Measurements from ENCODE around the gene BLID. TPM values are rescaled to one million over a fixed set of nuclear protein-coding genes. Genes with fewer than 3 reads are reported as not detected.

The BLID gene
- total RNA-seq, 1 donor from 2014 or later, result 0.75 TPM

DNA sequence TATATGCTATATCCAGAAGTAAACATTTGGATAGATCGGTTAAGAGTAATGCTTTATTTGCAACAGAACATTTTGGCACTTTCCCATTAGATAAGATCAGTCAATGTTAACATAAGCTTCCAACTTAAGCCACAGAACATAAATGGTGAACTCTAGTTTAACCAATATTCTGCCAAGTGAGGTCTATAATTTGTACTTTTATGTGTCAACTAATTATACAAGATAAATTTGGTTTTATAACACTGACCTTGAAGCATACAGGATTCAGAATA is 23.5 kb upstream of the BLID start:
- no peak for DNase-seq (ENCODE audit: low spot score)

DNA sequence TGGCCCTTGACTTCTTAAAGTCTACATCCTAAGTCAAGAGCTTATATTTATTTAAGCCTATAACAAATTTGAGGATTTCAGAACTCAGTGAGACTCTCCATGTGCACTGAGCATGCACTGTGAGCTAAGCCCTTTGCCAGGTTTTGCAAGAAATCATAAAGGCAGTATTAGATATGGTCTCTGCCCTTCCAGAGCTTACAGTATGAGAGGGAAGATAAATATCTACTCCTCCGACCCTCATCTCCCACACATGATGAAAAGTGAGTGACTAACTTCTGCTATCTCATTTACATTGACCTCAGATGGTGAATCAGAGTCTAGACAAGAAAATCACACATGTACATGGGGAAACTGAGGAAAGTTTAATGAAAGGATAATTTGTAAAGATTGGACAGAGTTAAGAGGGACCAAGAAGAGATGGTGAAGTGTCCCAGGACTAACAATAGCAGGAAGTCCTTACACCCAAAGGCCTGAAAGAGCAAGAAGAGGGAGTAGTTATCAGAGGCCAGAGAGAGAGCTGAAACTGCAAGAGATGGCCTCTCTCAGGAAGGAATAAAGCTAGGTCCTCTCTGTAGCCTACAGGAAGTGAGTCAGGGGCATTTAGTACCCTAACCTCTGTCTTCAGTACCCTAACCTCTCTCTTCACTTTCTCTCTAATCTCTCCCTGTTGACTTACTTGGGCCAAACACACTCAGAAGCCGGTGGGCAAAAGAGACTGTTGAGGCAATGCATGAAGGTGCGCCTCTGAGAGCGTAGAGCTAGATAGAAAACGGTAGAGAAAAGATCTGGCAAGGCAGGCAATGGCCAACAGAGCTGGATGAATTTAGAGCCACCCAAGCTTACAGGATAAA is 23.0 kb upstream of the BLID start:
- no peak for DNase-seq (ENCODE audit: low spot score)

DNA sequence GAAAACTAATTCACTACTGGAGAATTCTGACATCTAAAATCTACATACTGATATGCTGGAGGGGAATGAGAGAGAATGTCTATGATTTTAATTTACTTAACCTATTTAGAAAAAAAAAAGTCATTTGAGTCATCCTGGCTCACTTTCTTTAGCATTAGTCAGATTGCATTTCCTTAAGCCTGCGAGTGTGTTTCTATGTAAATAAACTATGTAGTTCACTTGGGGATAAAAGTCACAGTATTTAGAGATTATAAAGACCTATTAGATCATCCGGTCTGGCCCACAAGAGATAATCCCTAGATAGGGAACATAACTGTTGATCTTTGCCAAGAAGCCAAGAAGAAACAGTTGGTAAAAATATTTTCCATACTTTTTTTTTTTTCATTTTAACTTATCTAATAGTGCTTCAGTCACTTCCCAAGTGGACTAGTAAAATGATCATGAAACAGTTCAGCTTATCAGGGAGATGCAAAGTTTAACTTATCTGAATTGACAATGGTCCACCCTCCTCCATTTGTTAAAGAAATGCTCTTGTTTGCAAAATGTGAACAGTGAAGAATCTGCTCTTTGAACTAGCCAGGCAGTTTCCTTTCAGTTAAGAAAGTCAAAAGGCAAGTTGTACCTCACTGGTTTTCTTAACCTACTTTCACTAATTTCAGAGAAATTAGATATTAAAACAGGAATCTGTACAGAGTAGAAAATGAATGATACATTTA is 21.2 kb upstream of the BLID start:
- no peak for DNase-seq (ENCODE audit: low spot score)

DNA sequence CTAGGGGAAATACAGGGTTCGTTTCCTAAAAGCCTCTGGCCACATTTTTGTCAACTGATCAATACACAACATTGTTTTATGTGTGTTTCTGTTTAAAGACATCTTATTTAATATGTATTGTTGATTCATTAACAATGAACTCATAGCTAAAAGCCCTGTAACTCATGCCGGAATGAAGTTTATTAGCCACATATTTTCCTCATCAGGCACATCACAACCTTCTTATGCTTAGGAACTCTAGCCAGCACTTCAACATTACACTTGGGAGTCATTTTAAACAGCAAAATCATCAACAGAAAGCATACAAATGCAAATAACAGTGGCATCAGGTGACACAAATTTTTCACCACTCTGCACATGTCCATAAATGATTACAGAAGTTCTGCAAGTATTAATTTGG is 15.1 kb upstream of the BLID start:
- no peak for DNase-seq (ENCODE audit: low spot score)

DNA sequence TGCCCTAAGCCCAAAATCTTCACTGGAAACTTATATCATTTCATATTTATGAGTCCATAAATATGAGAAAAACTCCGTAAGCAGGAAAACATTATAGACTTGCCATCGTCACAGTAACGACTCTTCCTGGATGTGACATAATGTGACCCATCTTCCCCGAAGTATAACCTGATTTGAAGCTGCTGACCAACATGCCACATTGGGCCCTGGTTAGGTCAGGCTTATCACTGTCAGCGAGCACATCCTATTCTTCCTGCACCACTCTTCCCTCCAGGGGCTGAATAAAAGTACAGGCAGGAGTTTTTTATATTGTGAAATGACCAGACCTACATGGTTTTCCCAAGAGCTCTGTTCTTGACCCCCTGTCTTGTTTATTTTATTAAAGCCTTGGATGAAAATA is 12.1 kb upstream of the BLID start:
- no peak for DNase-seq (ENCODE audit: low spot score)

DNA sequence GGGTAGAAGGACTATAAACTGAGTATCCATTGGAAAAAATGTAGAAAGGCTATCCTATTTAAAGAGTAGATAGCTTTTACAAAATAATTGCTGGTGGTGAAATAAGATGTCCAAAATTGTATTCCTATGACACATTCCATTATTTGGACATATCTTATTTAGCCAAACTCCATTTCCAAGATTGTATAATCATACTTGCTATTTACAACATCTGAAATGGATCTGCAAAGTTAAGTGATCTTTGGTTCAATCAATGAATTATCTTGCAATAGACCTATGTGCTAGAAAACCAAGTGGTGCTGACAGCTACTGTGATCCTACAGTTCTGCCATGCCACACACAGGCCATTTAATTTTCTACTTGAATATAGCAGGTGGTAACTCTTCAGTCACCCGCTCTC is 11.0 kb upstream of the BLID start:
- DNase-seq (ENCODE audit: low spot score), result no peak

DNA sequence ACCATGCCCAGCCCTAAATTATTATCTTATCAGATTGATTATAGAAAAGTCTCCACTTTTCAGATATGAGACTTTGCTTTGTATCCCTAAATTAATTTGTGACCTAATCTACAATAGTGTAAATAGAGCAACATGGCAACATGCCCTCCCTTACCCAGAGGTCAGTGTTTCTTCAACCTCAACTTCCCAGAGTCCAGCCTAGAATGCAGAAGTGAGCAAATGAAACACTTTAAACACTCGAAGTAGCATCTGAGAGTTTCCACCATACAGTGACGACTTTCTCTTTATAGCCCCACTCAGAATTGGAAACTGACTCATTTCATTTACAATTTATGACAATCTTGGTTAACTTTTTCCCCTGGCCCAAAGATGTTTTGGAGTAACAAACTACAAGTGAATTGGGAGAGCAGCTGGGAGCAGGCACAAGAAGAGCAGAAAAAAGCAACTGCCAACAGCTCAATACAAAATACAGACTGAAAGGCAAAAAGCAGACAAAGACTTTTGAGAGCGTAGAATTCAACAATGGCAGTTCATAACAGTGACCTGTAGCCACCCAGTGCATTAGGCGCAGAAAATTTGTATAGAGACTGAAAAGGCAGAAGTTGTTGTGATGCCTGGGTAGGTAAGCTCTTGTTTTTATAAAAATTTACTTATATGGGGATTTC is 10.1 kb upstream of the BLID start:
- no peak for DNase-seq (ENCODE audit: low spot score)

DNA sequence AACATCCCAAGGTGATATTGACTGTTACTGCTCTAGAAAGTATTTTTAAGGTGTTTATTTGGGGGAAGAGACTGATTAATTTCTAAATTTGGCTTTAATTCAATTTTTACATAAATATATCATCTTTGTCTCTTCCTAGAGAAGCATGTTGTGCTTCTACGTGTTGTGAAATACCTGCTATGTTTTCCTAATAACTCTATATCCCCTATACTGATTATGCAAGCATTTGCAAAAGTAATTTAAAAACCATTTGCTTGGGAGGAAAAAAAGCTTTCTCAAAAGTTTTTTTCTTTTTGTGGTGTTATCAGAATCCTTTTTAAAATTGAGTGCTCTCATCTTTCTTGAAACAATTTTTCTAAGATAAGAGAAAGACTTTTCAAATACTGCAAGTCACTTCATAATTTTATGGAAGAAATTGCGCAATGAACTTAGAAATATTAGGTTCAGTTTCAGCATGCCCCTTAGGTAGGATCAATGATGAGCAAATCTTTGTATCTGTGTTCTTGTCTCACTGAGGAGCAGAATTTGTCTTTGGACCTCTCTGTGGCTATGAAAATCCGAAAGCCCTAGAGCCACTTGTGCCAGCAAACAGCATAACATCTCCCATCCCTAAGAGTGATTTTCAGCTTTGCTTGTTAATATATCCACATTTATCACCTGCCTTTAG is 7.4 kb upstream of the BLID start:
- no peak for DNase-seq (ENCODE audit: low spot score)

DNA sequence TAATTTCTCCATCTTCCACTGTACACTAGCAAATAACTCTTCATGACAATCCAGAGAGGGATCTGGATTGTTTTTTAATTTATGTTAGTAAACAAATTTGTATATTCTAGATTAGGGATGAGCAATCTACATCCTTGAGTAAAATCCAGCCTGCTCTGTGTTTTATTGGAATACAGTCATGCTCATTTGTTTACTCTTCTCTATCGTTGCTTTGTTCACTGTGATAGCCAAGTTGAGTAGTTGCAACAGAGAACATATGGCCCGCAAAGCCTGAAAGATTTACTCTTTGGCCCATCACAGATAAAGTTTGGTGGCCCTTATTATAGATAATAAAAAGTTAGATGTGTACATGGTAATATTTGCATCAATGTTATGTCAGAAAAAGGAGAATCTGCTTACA is 6.2 kb upstream of the BLID start:
- DNase-seq (ENCODE audit: low spot score), result no peak

DNA sequence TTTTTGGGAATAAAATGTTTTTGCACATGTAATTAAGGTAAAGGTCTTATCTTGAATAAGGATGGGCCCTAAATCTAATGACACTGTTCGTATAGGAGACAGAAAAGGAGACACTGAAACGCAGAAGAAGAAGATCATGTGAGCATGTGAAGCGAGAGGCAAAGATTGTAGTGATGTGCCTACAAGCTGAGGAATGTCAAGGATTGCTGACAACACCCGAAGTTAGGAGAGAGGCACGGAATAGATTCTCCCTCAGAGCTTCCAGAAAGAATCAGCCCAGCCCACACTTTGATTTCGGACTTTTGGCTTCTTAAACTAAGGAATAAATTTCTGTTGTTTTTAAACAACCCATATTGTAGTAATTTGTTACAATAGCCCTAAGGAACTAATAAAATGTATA is 4.1 kb upstream of the BLID start:
- no peak for DNase-seq (ENCODE audit: low spot score)

DNA sequence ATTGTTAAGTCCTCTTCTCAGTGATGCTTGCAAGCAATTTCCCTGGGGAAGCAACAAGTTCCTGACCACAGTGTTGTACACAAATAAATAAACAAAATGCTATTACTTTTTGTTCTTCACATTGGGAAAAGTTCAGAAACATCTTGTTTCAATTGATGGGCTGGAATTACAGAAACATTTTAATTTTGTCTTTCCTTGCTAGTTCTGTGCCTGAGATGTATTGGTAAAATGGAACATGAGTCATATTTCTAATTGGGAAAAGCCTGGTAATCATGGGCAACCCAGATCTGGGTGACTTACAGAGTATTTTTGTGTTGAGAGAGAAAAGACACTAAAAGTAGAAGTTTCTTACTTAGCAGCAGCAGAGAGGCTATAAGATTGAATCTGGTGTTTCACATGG is 576 bp upstream of the BLID start:
- no peak for DNase-seq (ENCODE audit: low spot score)

DNA sequence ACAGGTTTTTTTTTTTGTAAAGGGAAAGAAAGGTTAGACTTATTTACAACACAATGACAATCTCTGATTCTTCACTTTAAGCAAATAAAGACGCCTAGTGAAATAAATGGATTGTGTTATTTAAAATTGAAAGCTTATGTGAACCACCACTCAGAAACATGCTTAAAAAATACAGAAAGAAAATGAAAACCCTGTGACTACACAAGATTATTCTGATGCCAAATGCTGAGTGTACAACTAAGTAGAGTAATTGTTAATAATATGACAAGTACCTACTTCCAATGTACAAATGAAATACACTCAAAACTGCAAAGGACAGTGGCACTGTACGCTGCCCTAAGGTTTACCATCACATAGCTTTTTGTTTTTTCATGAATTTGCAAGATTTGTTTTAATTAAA is 1.0 kb downstream of the BLID start:
- no peak for DNase-seq (ENCODE audit: low spot score)

DNA sequence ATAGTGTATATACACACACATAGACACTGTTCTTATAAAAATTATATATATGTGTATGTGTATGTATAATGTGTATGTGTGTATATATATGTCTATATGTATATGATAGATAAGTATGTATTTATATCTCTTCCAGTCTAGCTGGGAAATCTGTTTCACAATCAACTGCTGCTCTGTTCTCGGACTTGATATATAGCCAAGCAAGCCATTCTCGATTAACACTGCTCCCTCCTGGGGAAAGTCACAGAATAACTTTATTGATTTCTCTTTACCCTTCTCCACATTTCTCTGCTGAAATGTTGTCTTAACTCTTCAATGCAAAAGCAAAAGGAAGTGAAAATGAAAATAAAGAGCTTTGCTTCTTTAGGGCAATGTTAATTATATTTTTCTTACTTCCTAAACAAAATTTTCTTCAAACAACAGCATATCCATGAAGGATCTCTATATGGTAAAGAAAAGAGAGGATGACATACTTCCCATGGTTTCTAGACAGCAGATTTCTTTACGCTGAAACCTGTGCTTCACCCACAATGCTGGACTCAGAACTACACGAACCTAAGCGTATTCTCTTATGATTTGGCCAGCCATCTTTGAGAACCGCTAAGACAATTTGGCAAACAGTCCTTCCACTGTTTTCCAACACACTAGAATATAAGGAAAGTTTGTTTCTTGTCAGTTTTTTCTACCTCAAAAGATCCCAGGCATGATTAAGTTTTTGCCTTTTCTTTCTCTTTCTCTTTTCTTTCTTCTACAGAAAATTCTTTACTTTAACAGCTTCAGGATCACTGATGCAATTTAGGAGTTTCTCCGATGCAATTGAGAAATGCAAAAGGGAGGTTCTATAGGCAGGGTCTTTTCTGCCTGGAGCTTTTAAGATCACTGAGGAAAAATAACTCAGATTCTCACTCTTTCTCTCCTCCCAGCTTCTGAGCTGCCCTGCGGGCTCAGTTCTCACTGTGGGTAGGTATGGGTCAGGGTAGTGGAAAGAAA is 1.9 kb downstream of the BLID start:
- no peak for DNase-seq (ENCODE audit: low spot score)

DNA sequence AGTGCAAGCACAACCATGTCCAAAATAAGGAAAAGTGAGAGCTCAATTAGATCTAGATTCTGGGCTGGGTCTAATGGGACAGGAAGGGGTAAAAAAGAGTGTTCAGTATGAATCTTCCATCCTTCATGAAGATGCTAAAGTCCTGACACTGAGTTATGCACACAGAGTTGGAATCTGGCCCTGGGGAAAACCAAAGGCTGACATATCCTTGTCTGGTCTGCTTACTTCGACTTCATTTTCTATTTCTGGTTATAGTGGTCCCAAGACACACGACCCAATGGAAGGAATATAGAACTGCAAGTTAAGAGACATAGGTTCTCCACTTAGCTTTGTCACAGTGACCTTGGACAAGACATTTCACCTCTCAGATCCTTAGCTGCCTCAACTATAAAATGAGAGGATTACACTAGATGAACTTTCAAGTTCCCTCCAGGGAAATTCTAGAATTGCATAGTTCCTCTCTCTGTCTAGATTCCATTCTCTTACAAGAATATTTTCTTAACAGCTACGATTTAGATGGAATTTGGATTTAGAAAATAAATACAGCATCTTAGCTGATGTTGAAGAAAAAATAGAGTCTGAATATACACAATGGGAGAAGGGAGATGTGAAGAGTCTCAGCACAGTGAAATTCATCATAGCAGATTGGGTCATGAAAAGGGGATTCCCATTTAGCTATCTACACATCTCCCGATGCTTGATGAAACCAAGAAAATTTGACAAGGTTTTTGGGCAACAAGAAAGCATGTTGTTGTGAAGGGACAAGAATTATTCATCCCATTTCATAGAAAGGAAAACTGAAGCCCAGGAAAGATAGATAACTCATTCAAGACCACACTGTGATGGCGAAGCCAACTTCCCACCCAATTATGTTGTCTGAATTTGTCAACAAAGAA is 3.3 kb downstream of the BLID start:
- no peak for DNase-seq (ENCODE audit: low spot score)

DNA sequence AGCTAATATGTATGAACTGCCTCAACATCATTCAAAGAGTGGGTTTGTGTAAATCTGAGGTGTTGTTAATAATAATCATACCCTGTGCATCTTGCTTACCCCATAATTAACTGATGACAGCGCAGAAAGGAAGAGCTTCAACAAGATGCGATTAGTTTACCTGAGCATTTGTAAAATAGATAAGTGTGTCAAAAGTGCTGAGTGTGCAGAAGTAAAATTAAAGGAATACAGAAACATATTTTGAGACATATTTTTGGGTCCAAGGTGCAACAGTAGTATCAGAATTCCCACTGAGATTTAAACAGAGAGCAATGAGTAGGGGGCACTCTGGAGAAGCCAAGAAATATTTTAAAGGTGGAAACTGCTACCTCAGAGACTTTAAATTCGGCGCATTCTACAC is 6.1 kb downstream of the BLID start:
- no peak for DNase-seq (ENCODE audit: low spot score)

DNA sequence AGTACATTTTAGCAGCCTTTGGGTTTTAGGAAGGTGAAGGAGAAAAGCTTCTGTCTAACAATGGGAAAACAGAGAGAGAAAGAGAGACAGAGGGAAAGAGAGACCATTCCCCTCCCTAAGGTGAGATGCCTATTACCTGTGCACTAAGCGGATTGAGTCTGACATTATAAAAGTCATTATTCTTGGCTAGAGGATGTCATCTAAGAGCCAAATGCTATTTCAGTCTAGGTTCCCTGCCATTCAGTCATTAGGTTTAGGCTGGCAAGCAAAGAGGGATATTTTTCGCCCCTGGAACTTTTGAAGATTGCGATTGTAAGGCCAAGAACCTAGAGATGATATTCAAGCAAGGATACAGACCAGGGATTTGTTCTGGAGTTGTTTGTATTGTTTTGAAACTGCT is 7.2 kb downstream of the BLID start:
- no peak for DNase-seq (ENCODE audit: low spot score)

DNA sequence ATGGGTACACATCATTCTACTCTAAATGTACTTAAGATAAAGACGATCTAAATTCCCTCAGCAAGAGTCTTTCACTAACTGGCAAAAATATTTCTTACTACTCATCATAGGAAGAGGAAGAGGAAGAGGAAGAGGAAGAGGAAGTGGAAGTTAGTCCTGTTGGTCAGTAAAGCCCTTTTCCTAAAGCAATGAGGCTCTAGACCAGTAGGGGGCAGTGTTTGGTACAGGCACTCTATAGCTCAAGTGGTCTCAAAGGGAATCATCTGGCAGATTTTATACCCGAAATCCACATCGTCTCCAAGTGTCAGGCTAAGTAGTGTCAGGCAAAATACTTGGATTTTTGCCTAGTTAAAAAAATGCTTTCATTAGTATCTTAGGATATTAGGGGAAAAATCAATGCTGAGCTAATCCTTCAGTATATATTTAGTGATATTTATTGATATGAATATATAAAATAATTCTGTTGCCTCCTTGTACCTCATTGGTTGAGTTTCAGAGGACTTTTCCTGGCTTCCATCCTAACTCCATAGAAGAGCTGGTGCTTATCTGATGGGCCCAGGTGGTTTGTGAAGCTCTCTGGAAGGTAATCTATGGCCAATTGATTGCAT is 7.7 kb downstream of the BLID start:
- DNase-seq (ENCODE audit: low spot score), result peak; percentile 31

DNA sequence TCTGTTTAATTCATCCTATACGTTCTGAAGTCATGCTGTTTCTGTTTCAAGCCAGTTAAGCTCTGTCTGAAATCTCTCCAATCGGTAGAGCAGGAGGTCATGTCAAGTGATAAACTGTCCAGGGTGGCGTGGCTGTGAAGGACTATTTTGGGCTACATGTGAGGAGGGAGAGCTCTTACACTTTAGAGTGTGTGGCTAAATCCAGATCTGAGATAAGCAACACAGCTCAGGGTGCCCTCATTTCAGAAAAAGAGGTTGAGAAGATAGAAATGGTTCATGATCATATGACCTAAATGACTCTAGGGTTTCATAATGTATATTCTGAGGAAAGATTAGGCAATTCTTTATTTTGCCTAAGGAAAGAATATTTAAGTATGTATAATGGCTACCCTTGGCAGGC is 8.4 kb downstream of the BLID start:
- no peak for DNase-seq (ENCODE audit: low spot score)

DNA sequence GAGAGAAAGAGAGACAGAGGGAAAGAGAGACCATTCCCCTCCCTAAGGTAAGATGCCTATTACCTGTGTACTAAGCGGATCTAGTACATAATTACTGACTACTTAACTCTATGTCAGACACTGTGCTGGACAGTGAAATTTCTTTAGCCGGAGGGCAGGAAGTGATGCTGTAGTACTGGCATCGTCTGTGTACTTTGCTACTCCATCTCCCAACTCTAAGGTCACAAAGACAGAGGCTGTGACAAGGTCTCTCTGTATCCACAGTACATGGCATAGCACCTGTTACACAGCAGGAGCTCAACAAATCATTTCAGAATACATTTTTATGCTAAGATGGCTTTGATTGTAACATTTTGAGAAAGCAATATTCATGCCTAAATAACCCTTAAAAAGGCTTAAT is 9.0 kb downstream of the BLID start:
- DNase-seq (ENCODE audit: low spot score), result no peak
